Measurements from ENCODE around the gene USP2. TPM values are rescaled to one million over a fixed set of nuclear protein-coding genes. Genes with fewer than 3 reads are reported as not detected.
A peak's percentile ranks its signal among the peaks of the same experiment; 100 is the strongest.

The USP2 gene
- total RNA-seq, 3 donors from 2014 or later, result 16.9 to 84.3 (median 26.7) TPM

- no peaks in the 10 kb centered on the region for H3K4me1 ChIP-seq (ENCODE audit: low read depth)
- intact Hi-C loops (cut with DNase I, micrococcal nuclease), result no loop called here
- H3K36me3 ChIP-seq (ENCODE audit: low read depth), result no peaks in the 10 kb centered on the region
- no peak for DNase-seq
- no peak for ATAC-seq
- no peak overlapping the region for H3K4me3 ChIP-seq
- TF ChIP-seq CTCF (IDR thresholded peaks at IDR 0.05), result no peak
- H3K9me3 ChIP-seq, result no peaks in the 10 kb centered on the region
These were observed 42.2 kb upstream of the USP2 start for GRCh38 chr11:119423509-119424254.

- no peaks in the 10 kb centered on the region for H3K4me1 ChIP-seq (ENCODE audit: low read depth)
- H3K36me3 ChIP-seq (ENCODE audit: low read depth), result no peaks in the 10 kb centered on the region
- no peak for DNase-seq
- ATAC-seq, result peak; percentile 34
- intact Hi-C loops (cut with DNase I, micrococcal nuclease), result no loop called here
- TF ChIP-seq CTCF (IDR thresholded peaks at IDR 0.05), result no peak
- H3K4me3 ChIP-seq, result no peak within 1 kb of the TSS
- no peaks in the 10 kb centered on the region for H3K9me3 ChIP-seq
These were observed 41.5 kb upstream of the USP2 start, which contains the start of gene THY1 for GRCh38 chr11:119422809-119423508. Gene THY1, minus strand, starts transcription at chr11:119423172. Its CDS starts 2,267 bp downstream, at chr11:119420905.

- intact Hi-C loops (cut with DNase I, micrococcal nuclease), result no loop called here
- DNase-seq, result no peak
- peak; percentile 26 for ATAC-seq
These were observed 40.7 kb upstream of the USP2 start for GRCh38 chr11:119421941-119422808.

GRCh38 chr11:119421351-119421750 lies 39.9 kb upstream of the USP2 start:
- intact Hi-C loops (cut with DNase I, micrococcal nuclease), result no loop called here
- Histone ChIP-seq H3K36me3 (ENCODE audit: low read depth) (no peaks in the 10 kb centered on the region), H3K4me1 (ENCODE audit: low read depth) (no peaks in the 10 kb centered on the region), H3K9me3 (no peaks in the 10 kb centered on the region), H3K4me3 (no peak overlapping the region)
- no peak for ATAC-seq
- DNase-seq, result no peak
- TF ChIP-seq CTCF (IDR thresholded peaks at IDR 0.05), result no peak

More at GRCh38 chr11:119421941-119422808, 40.7 kb upstream of the USP2 start:
- TF ChIP-seq CTCF (IDR thresholded peaks at IDR 0.05), result no peak
- Histone ChIP-seq H3K4me1 (ENCODE audit: low read depth) (no peaks in the 10 kb centered on the region), H3K36me3 (ENCODE audit: low read depth) (no peaks in the 10 kb centered on the region), H3K9me3 (no peaks in the 10 kb centered on the region), H3K4me3 (no peak overlapping the region)

GRCh38 chr11:119420631-119421030 lies 39.1 kb upstream of the USP2 start:
- Histone ChIP-seq H3K4me3 (no peak overlapping the region), H3K4me1 (ENCODE audit: low read depth) (no peaks in the 10 kb centered on the region), H3K9me3 (no peaks in the 10 kb centered on the region), H3K36me3 (ENCODE audit: low read depth) (no peaks in the 10 kb centered on the region)
- no peak for DNase-seq
- ATAC-seq, result no peak
- TF ChIP-seq CTCF (IDR thresholded peaks at IDR 0.05), result no peak
- intact Hi-C loops (cut with DNase I, micrococcal nuclease), result no loop called here

Measured in mucosa of descending colon (tissue), 3 donors.